PC-9 (cell line): ENCODE results near the gene PTPRD.

Experiments used
- CTCF ChIP-seq: fragments of 200-600 bp; sonication (generic); conservative IDR thresholded peaks from 2 replicates; pipeline ENCODE4 v1.6.1; 2017; ENCODE audit warnings: mixed run types, antibody characterized with exemption, mild to moderate bottlenecking, moderate library complexity
- EZH2 ChIP-seq: fragments of 200-600 bp; sonication (generic); IDR thresholded peaks from 2 replicates; pipeline ENCODE4 v1.8.0; 2017; ENCODE audit warnings: antibody characterized with exemption, low read depth

- TF ChIP-seq EZH2, result no peak
- TF ChIP-seq CTCF, result no peak
Measured at GRCh38 chr9:10538073-10538472, 74.7 kb downstream of the PTPRD start.
